GM21381 (cell line): ENCODE results near the gene ACTN1.

Source experiments
- ATAC-seq: cut with Tn5 transposase; IDR thresholded peaks from one replicate; pipeline ENCODE4 v1.9.1; 2021; ENCODE audit warnings: mild to moderate bottlenecking, moderate library complexity; ENCODE audit not compliant: unreplicated experiment

Gene ACTN1

GRCh38 chr14:68937471-68938270 lies 41.4 kb downstream of the ACTN1 start:
- ATAC-seq = no peak

DNA sequence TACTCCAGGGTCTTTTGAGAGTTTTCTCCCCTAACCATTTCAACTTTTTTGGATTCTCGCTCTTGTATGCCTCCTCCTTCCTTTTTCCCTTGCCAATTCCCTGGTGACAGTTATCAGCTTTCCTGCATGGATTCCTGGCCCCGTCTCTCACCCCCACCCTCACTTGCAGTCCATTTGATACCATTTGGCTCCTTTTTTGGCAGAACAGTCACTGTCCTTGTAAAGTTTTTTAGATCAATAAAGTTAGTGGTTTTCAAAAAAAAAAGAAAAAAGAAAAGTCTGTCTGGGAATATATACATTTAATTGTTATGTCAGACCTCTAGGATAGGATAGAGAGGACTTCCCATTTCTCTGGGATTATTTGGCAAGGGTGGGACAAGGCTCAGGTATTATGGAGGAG lies 42.1 kb downstream of the ACTN1 start:
- ATAC-seq = no peak

- ATAC-seq = no peak
Observed at GRCh38 chr14:68936476-68936875, 42.6 kb downstream of the ACTN1 start.

DNA sequence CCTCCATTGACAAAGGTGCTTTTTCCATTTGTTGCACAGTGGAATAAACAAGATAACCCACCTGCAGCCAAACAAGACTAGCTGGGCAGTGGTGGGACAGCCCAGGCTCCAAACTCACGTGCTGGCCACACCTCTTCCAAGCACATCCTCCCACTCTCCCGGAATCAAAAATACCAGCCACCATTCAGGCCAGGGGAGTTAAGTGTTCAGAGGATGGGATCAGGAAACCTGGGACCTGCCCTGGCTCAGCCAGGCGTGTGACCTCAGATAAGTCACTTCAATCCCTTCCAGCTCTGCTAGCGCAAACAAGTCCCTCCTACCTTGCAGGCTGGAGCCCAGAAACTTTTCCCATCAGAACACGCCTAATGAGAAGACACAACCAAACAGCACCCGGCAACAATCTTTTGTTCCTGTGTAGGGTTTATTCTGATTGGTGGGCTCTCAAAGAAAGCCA lies 43.3 kb downstream of the ACTN1 start:
- ATAC-seq = no peak

DNA sequence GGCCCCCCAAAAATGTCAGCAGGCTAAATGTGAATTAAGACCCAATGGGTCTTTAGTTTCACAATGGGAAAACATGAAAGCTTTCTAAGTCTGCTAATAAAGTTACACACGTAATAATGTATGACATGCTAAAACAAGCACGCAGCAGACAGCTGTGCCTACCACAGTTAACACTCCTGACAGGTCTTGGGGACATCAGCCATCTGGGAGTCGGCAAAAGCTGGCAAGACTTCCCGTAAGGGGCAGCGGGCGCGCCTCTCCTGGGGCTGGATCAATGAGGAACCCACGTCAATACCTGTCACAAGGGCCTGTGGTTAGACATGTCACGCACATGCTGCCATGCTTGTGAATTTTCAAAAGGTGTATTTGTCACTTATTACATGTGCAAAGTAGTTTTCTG lies 45.0 kb downstream of the ACTN1 start:
- no peak for ATAC-seq

GRCh38 chr14:68932686-68933085 lies 46.4 kb downstream of the ACTN1 start:
- no peak for ATAC-seq

GRCh38 chr14:68932231-68932630 lies 46.9 kb downstream of the ACTN1 start:
- no peak for ATAC-seq

DNA sequence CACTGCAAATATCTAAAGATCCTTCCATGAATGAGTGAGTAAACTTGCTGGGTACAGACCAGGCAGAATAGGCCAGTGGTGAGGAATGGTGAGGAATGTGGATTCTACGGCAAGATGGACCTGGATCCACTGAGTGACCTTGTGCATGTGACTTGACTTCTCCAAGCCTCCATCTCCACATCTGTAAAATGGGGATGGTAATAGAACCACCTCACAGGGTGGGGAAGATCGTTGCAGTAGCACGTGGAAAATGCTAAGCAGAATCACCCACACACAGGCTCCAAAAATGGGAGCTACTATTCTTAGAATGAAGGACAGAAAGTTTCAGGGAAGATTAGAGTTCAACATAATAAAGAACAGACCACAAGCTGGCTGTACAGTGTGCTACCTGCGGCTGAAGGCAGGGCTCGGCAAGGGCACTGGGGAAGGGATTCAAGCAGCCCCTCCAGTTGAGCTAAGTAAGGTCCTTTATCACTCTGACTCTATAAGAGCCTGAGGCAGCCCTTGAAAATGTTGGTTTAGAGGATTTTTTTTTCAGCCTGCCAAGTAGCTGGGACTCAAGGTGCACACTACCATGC lies 47.5 kb downstream of the ACTN1 start:
- ATAC-seq = no peak

DNA sequence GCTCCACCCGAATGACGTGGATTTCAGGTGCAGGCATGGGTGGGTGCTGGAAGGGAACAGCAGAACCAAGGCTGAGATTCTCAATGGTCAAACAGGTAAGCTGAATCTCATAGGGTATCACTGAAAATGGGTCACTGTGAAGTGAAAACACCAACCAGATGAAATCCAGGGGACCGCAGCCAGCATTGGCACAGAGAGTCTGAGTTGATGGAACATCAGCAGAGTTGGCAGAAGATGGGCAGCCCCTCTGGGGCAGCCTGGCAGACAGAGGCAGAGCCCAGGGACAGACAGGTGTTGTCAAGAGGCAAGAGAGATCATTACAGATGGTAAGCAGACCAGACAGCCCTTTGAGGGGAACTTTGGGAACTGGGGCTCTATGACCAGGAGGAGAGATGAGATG lies 48.0 kb downstream of the ACTN1 start:
- ATAC-seq = no peak

DNA sequence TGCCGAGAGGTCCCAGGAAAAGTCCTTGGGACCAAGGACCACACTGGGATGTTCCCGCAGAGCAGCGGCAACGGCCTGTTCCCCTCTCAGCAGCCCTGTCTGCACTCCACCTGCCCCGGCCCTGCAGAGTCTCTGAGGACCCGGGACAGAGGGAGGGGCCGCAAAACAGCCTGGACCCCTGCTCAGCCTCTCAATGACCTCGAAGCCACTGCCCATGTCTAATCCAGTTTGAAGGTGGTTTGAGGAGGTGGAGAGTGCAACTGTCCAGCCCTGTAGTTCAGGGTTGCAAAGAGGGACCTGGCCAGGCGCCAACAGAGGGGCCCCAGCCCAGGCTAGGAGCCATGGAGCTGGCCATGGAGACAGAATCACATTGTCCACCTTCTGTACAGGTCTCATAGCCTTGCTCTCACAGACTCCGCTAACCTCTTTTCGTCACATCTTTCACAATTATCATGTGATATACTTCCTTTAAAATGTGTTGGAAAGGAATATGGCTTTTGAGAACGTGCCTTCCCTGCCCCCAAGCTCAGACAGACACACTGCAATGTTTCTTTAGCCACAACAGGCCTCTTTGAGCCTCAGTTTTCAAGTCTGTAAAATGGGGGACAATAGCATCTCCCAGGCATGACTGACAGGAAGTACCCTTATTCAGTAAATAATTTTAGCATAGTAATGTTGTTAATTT lies 49.3 kb downstream of the ACTN1 start:
- no peak for ATAC-seq

GRCh38 chr14:68928770-68929550 lies 50.1 kb downstream of the ACTN1 start:
- ATAC-seq = no peak

- ATAC-seq = no peak
Observed at GRCh38 chr14:68927956-68928675, 51.0 kb downstream of the ACTN1 start.

- no peak for ATAC-seq
Observed at GRCh38 chr14:68927089-68927488, 52.0 kb downstream of the ACTN1 start.

DNA sequence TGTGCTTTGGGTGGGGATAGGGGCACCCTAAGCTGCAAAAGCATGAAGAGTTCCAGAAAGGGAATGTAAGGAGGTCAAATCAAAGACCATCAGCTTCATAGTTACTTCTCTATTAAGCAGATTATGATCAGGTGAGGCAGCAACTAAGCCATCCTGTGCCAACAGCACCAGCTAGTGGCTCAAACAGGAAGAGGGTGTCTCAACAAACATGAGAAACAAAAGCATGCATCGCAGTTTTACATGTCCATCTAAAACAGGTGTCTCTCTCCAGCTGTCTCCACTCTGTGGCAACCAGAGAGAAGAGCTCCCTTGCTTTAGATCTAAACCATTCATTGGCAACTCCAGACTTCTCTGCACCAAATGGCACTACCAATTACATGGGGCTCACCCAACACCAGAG lies 52.9 kb downstream of the ACTN1 start:
- no peak for ATAC-seq

DNA sequence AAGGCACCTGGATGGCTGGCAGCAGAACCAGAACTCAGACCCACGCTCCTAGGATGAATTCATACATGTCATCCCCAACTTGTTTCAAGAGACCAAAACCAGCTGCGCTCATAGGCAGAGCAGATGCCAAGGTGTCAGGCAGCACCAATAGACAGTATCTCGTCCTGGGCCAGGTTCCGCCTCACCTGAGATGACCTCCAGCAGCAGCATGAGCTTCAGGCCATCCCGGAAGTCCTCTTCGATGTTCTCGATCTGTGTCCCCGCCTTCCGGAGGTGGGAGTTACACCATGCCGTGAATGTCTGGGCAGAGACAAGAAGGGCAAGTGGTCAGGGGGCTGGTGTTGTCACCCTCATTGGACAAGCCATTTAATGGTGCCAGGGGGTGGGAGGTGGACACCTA lies 53.7 kb downstream of the ACTN1 start:
- no peak for ATAC-seq

DNA sequence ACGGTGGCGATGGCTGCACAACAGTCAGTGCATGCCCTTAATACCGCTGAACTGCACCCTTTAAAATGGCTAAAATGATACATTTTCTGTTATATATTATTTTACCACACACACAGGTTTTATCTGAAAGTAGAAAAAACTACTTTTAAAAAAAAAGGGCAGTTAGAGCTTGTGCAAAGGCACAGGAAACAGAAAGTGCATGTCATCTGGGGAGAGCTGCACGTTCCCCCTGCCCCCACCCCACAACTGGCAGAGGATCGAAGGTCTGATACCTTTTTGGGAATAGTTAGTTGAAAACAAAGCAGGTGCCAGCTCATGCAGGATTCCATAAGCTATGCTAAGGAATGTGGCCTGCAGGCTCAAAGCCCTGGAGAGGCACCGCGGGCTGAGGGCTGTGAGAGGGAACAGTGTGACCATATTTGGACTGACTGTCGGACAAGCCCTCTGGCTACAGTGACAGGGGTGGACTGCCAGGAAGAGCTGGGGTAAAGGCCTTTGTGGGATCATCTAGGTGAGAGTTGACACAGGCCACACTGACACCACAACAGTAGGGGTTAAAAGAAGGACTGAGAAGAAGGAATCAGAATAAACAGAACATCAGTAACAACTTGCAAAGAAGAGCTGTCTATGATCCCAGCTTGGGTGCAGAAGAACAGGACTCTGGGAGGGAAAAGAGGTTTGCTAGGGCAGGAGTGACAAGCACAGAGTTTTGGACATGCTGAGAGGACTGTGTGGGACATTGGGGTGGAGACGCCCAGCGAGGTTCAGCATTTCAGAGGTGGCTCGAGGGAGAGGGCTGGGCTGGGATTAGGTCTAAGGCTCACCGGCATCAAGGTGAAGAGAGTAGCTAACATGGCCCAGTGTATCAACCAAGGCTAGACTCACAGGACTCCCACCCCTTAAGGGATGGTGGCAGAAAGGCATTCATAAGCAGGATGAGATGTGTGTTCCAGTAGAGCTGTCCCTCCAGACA lies 54.6 kb downstream of the ACTN1 start:
- ATAC-seq = no peak

GRCh38 chr14:68922886-68923285 lies 56.2 kb downstream of the ACTN1 start:
- ATAC-seq = no peak

- no peak for ATAC-seq
Observed at GRCh38 chr14:68922201-68922621, 56.9 kb downstream of the ACTN1 start.

- ATAC-seq = no peak
Observed at GRCh38 chr14:68921666-68922065, 57.4 kb downstream of the ACTN1 start.
